H1 (cell line): ENCODE results near the gene ACBD6. TPM values are rescaled to one million over a fixed set of nuclear protein-coding genes. Genes with fewer than 3 reads are reported as not detected.

ENCODE experiments used
- CTCF ChIA-PET: fragments of 300-600 bp; sonication (Branson Sonifier 250); formaldehyde crosslinking; loops from one replicate; lab custom pipeline; 2021; ENCODE audit not compliant: partially characterized antibody; lab: Charles Lee
- POLR2A ChIA-PET: fragments of 300-600 bp; sonication (Branson Sonifier 250); formaldehyde crosslinking; loops from one replicate; lab custom pipeline; 2021; ENCODE audit warnings: inconsistent platforms; ENCODE audit not compliant: partially characterized antibody; lab: Charles Lee
- DNase-seq, 2 experiments: peaks; one replicate each; pipeline versions ENCODE4 v3.0.0 to v3.0.0-alpha.2; 2010 to 2022; ENCODE audit warnings: low spot score in 2 of 2, low read depth in 1 of 2, mixed read lengths in 1 of 2
- FAIRE-seq: peaks from 2 replicates; lab custom pipeline; 2011; peaks lifted over from hg19 to GRCh38; lab: Jason Lieb, UNC
- H2AFZ ChIP-seq: 2 replicates; pipeline ENCODE4 v1.8.1; 2012; ENCODE audit warnings: low read length, inconsistent platforms
- H2AK5ac ChIP-seq: 2 replicates; pipeline ENCODE4 v1.6.1; 2013; ENCODE audit warnings: low read depth, low read length
- H2BK120ac ChIP-seq: replicated peaks from 2 replicates; pipeline ENCODE3; 2013; ENCODE audit warnings: low read depth, low read length, inconsistent platforms
- H2BK12ac ChIP-seq: 2 replicates; pipeline ENCODE4 v1.6.1; 2013; ENCODE audit warnings: low read depth, low read length
- H2BK15ac ChIP-seq: 2 replicates; pipeline ENCODE4 v1.6.1; 2013; ENCODE audit warnings: low read length
- H2BK20ac ChIP-seq: 2 replicates; pipeline ENCODE4 v1.6.1; 2013; ENCODE audit warnings: low read length
- H2BK5ac ChIP-seq: 2 replicates; pipeline ENCODE4 v1.6.1; 2013; ENCODE audit warnings: low read depth, low read length
- H3K14ac ChIP-seq: 2 replicates; pipeline ENCODE4 v1.6.1; 2013; ENCODE audit warnings: inconsistent platforms; ENCODE audit not compliant: insufficient read length
- H3K18ac ChIP-seq: 2 replicates; pipeline ENCODE4 v1.6.1; 2013; ENCODE audit warnings: low read length; ENCODE audit errors: extremely low read depth
- H3K23ac ChIP-seq: 2 replicates; pipeline ENCODE4 v1.6.1; 2013; ENCODE audit warnings: inconsistent platforms; ENCODE audit not compliant: insufficient read length
- H3K23me2 ChIP-seq: 2 replicates; pipeline ENCODE4 v1.6.1; 2013; ENCODE audit warnings: low read depth, low read length
- H3K27ac ChIP-seq: 2 replicates; pipeline ENCODE4 v1.6.1; 2011; ENCODE audit warnings: low read depth, low read length, inconsistent platforms
- H3K27me3 ChIP-seq, 4 experiments: replicated peaks in 1 of 4; 1 replicate in 1 of 4; 2 replicates in 3 of 4; pipeline versions ENCODE4 v1.6.1 to v1.8.1; 2011 to 2013; ENCODE audit warnings: low read length in 3 of 4, mild to moderate bottlenecking in 3 of 4, inconsistent platforms in 2 of 4, mixed read lengths in 2 of 4, moderate library complexity in 1 of 4; ENCODE audit not compliant: control insufficient read depth in 3 of 4, insufficient read depth in 3 of 4; ENCODE audit errors: extremely low read depth in 1 of 4
- H3K36me3 ChIP-seq, 4 experiments: 2 replicates each; pipeline versions ENCODE4 v1.6.1 to v1.8.1; 2011 to 2013; ENCODE audit warnings: mild to moderate bottlenecking in 4 of 4, low read length in 3 of 4, moderate library complexity in 2 of 4, control low read depth in 1 of 4, inconsistent platforms in 1 of 4; ENCODE audit not compliant: insufficient read depth in 4 of 4, control insufficient read depth in 2 of 4
- H3K4ac ChIP-seq: replicated peaks from 2 replicates; pipeline ENCODE3; 2013; ENCODE audit warnings: low read length, low read depth, mixed read lengths, inconsistent platforms; ENCODE audit not compliant: insufficient read length
- H3K4me1 ChIP-seq, 4 experiments: replicated peaks in 1 of 4; 1 replicate in 1 of 4; 2 replicates in 3 of 4; pipeline versions ENCODE4 v1.6.1 to v1.8.1; 2011 to 2013; ENCODE audit warnings: low read length in 3 of 4, inconsistent platforms in 2 of 4, mixed read lengths in 1 of 4; ENCODE audit not compliant: insufficient read depth in 4 of 4, control insufficient read depth in 3 of 4
- H3K4me2 ChIP-seq, 2 experiments: 2 replicates each; pipeline versions ENCODE4 v1.6.1 to v1.8.1; 2011 to 2013; ENCODE audit warnings: low read depth in 2 of 2, low read length in 2 of 2, control low read depth in 1 of 2, inconsistent platforms in 1 of 2, mild to moderate bottlenecking in 1 of 2; ENCODE audit not compliant: insufficient read depth in 1 of 2
- H3K4me3 ChIP-seq, 4 experiments: fragments of 200-600, 300-600 bp in 1 of 4; sonication (generic), shearing (Covaris generic), sonication (Bioruptor Twin) in 1 of 4; 2 replicates each; pipeline versions ENCODE4 v1.5.1 to v1.8.1; 2011 to 2016; ENCODE audit warnings: low read length in 4 of 4, low read depth in 3 of 4, control low read depth in 2 of 4, inconsistent platforms in 2 of 4, mild to moderate bottlenecking in 2 of 4, mixed read lengths in 1 of 4, moderate library complexity in 1 of 4; ENCODE audit not compliant: insufficient read depth in 2 of 4; ENCODE audit errors: extremely low read depth in 1 of 4
- H3K56ac ChIP-seq: replicated peaks from 2 replicates; pipeline ENCODE3; 2013; ENCODE audit warnings: low read depth, mild to moderate bottlenecking, mixed read lengths, low read length, inconsistent platforms; ENCODE audit not compliant: insufficient read length
- H3K79me1 ChIP-seq: 2 replicates; pipeline ENCODE4 v1.6.1; 2013; ENCODE audit warnings: low read depth, low read length, control low read depth
- H3K79me2 ChIP-seq, 2 experiments: 2 replicates each; pipeline versions ENCODE4 v1.6.1 to v1.8.1; 2012 to 2013; ENCODE audit warnings: low read length in 2 of 2, mild to moderate bottlenecking in 2 of 2, inconsistent platforms in 1 of 2; ENCODE audit not compliant: insufficient read depth in 2 of 2, control insufficient read depth in 1 of 2
- H3K9ac ChIP-seq, 4 experiments: replicated peaks in 1 of 4; 1 replicate in 1 of 4; 2 replicates in 3 of 4; pipeline versions ENCODE4 v1.6.1 to v1.8.1; 2011 to 2013; ENCODE audit warnings: low read depth in 3 of 4, low read length in 3 of 4, control low read depth in 2 of 4, mild to moderate bottlenecking in 2 of 4, moderate library complexity in 2 of 4, inconsistent platforms in 1 of 4; ENCODE audit errors: extremely low read depth in 1 of 4
- H3K9me3 ChIP-seq, 2 experiments: 2 replicates each; pipeline versions ENCODE4 v1.6.1 to v1.8.1; 2012 to 2013; ENCODE audit warnings: mild to moderate bottlenecking in 2 of 2, moderate library complexity in 2 of 2, control low read depth in 1 of 2, inconsistent platforms in 1 of 2, low read depth in 1 of 2, low read length in 1 of 2, mixed read lengths in 1 of 2; ENCODE audit not compliant: insufficient read depth in 2 of 2
- H4K20me1 ChIP-seq, 2 experiments: replicated peaks in 1 of 2; 2 replicates each; pipeline versions ENCODE3 to v1.8.1; 2011 to 2013; ENCODE audit warnings: inconsistent platforms in 2 of 2, low read length in 2 of 2, mild to moderate bottlenecking in 1 of 2; ENCODE audit not compliant: insufficient read depth in 2 of 2, control insufficient read depth in 1 of 2
- H4K5ac ChIP-seq: 2 replicates; pipeline ENCODE4 v1.6.1; 2013; ENCODE audit warnings: low read length, low read depth, mixed read lengths, inconsistent platforms; ENCODE audit not compliant: insufficient read length
- H4K8ac ChIP-seq: 2 replicates; pipeline ENCODE4 v1.8.0; 2013; ENCODE audit warnings: mild to moderate bottlenecking, moderate library complexity, low read length, inconsistent platforms; ENCODE audit not compliant: insufficient read depth; ENCODE audit errors: extremely low read depth
- H4K91ac ChIP-seq: replicated peaks from 2 replicates; pipeline ENCODE3; 2013; ENCODE audit warnings: low read length, mixed read lengths, inconsistent platforms; ENCODE audit not compliant: insufficient read length
- BACH1 ChIP-seq: IDR thresholded peaks from 2 replicates; pipeline ENCODE4 v1.6.1; 2012; ENCODE audit warnings: low read length, improper control_type of control experiment
- CBX5 ChIP-seq: fragments of 300-800, 300-1000 bp; sonication (generic); IDR thresholded peaks from 2 replicates; pipeline ENCODE4 v1.7.1; 2016; ENCODE audit warnings: antibody characterized with exemption, low read length, low read depth
- CEBPB ChIP-seq: IDR thresholded peaks from 2 replicates; pipeline ENCODE4 v1.6.1; 2012; ENCODE audit warnings: low read depth, low read length
- CHD2 ChIP-seq: IDR thresholded peaks from 2 replicates; pipeline ENCODE4 v1.6.1; 2012; ENCODE audit warnings: low read length, improper control_type of control experiment
- CREB1 ChIP-seq: IDR thresholded peaks from 2 replicates; pipeline ENCODE4 v1.6.1; 2012; ENCODE audit warnings: inconsistent platforms
- CTBP2 ChIP-seq: IDR thresholded peaks from 2 replicates; pipeline ENCODE4 v1.7.0; 2011; ENCODE audit warnings: borderline replicate concordance, mild to moderate bottlenecking, moderate library complexity, mixed read lengths, low read length; ENCODE audit not compliant: insufficient read depth, insufficient read length
- EGR1 ChIP-seq: IDR thresholded peaks from 2 replicates; pipeline ENCODE4 v1.6.1; 2011; ENCODE audit warnings: low read depth, low read length, borderline replicate concordance
- EP300 ChIP-seq, 2 experiments: IDR thresholded peaks; 1 replicate in 1 of 2; 2 replicates in 1 of 2; pipeline ENCODE4 v1.6.1; 2011 to 2012; ENCODE audit warnings: low read depth in 2 of 2, low read length in 2 of 2, mild to moderate bottlenecking in 2 of 2, borderline replicate concordance in 1 of 2, inconsistent platforms in 1 of 2, moderate library complexity in 1 of 2
- FOSL1 ChIP-seq: IDR thresholded peaks from 2 replicates; pipeline ENCODE4 v1.6.1; 2011; ENCODE audit warnings: mild to moderate bottlenecking, low read depth, low read length, moderate library complexity; ENCODE audit not compliant: insufficient read depth
- GABPA ChIP-seq: IDR thresholded peaks from 2 replicates; pipeline ENCODE4 v1.6.1; 2011; ENCODE audit warnings: mild to moderate bottlenecking, low read length, moderate library complexity, borderline replicate concordance; ENCODE audit not compliant: insufficient read depth
- KDM1A ChIP-seq: fragments of 200-600, 300-600 bp; sonication (generic); IDR thresholded peaks from 2 replicates; pipeline ENCODE4 v1.7.1; 2016; ENCODE audit warnings: mild to moderate bottlenecking, low read length, borderline replicate concordance
- POLR2A ChIP-seq, 2 experiments: IDR thresholded peaks; 1 replicate in 1 of 2; 2 replicates in 1 of 2; pipeline ENCODE4 v1.6.1; 2011; ENCODE audit warnings: low read depth in 2 of 2, low read length in 2 of 2, mild to moderate bottlenecking in 2 of 2; ENCODE audit errors: control extremely low read depth in 1 of 2
- POLR2AphosphoS5 ChIP-seq: IDR thresholded peaks from 2 replicates; pipeline ENCODE4 v1.6.1; 2011; ENCODE audit warnings: low read depth, low read length
- RXRA ChIP-seq: IDR thresholded peaks from 2 replicates; pipeline ENCODE4 v1.6.1; 2011; ENCODE audit warnings: low read depth, mild to moderate bottlenecking, low read length, moderate library complexity; ENCODE audit not compliant: insufficient read depth
- SP1 ChIP-seq: IDR thresholded peaks from 2 replicates; pipeline ENCODE4 v1.6.1; 2011; ENCODE audit warnings: low read depth, low read length
- TAF1 ChIP-seq: IDR thresholded peaks from 2 replicates; pipeline ENCODE4 v1.6.1; 2011; ENCODE audit warnings: mild to moderate bottlenecking, low read depth, low read length
- WGBS, 2 experiments: shearing (Covaris generic) in 1 of 2; methylation state at CpG; one replicate each; pipeline versions ENCODE4 v1.1.6 to v1.1.7; 2013 to 2015; ENCODE audit warnings: low lambda C conversion rate in 2 of 2, mixed read lengths in 2 of 2, inconsistent platforms in 1 of 2, low coverage in 1 of 2, missing lambda C conversion rate in 1 of 2; ENCODE audit not compliant: insufficient replicate concordance in 2 of 2, insufficient coverage in 1 of 2, insufficient read length in 1 of 2; ENCODE audit errors: extremely low coverage in 1 of 2, missing lambda C conversion rate in 1 of 2; 5-methylcytosine and 5-hydroxymethylcytosine counted together
- polyA plus RNA-seq, 7 experiments: library from polyadenylated mRNA; depleted of rRNA in 3 of 7; stranded (reverse) in 5 of 7; unstranded in 2 of 7; fragments of >200 nt in 5 of 7; fragments of 200-250 nt in 2 of 7; gene quantifications; 1 replicate in 5 of 7; 2 replicates in 1 of 7; 4 replicates in 1 of 7; pipeline versions ENCODE4 v1.2.1 to v1.2.3, GENCODE V29; 2011 to 2013; ENCODE audit warnings: missing spikeins in 2 of 7, mixed read lengths in 2 of 7
- total RNA-seq: library from RNA; stranded (reverse); fragmentation: NEBNext Ultra II Directional; extraction: Animal tissue kit (Norgen Biotek cat#: 25700); gene quantifications from 2 replicates; pipeline ENCODE4 v1.2.1, GENCODE V29; 2021

Gene ACBD6
- total and polyA plus RNA-seq, 2 of the 8 experiments (the other 6 are each of a cell fraction or from before 2014, with no cell fraction given), result 52.0 to 67.7 TPM

DNA sequence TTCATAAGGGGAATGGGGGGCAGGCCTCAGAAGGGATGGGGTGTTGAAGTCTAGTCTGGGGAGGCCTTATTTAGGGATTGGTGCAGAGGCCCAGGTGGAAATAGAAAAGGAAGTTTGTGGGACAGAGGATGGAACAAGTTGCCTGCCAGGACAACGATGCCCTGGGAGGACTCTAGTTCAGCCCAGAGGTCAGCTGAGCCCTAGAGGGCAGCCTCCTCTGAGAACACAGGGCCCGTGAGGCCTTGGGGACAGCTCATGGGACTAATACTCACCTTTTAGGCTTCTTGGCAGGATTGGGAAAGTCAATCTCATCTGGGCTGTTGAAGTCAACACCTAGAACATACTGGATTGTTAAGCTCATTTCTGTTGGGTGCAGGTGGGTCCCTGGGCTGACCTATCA lies 229.3 kb downstream of the ACBD6 start:
- H3K14ac ChIP-seq, result no peak overlapping the region
- H2BK5ac ChIP-seq, result no peak overlapping the region
- no peak overlapping the region for H3K18ac ChIP-seq
- no peak overlapping the region for H4K5ac ChIP-seq
- H3K23ac ChIP-seq, result no peak overlapping the region
- no peak overlapping the region for H4K8ac ChIP-seq
- no peak overlapping the region for H2AK5ac ChIP-seq
- H4K91ac ChIP-seq, result no peak overlapping the region
- H3K56ac ChIP-seq, result no peak overlapping the region
- H3K4me3 ChIP-seq, result no peak overlapping the region
- no peaks in the 10 kb centered on the region for H3K79me2 ChIP-seq
- FAIRE-seq, result no peak
- H3K4ac ChIP-seq, result no peak overlapping the region
- ChIA-PET CTCF (interaction anchor here (0.5 to 11.1 kb wide), 10 partner anchors 10 to 142 kb away, joined by 3 to 244 read pairs (median 4); no protein-coding TSS in a partner anchor), POLR2A (interaction anchor here (1.1 to 2.8 kb wide), 3 partner anchors 9 to 73 kb away, joined by 3 to 14 read pairs (median 4); no protein-coding TSS in a partner anchor)
- no peak overlapping the region for H2AFZ ChIP-seq
- no peaks in the 10 kb centered on the region for H4K20me1 ChIP-seq
- H3K4me2 ChIP-seq, result no peak overlapping the region
- no peaks in the 10 kb centered on the region for H3K23me2 ChIP-seq
- WGBS, 2 experiments, result 97% methylated on average over 2 of the region's 2 CpGs; no CpG with 5 or more reads in 1 of the 2 experiments
- no peak for DNase-seq
- H2BK15ac ChIP-seq, result no peak overlapping the region
- TF ChIP-seq POLR2AphosphoS5, result no peak
- no peak for TF ChIP-seq CREB1
- TF ChIP-seq EP300 (IDR thresholded peaks at IDR 0.05; ENCODE audit: borderline replicate concordance in 1 of 2, low read depth in 2 of 2, low read length in 2 of 2), result no peak
- no peak for TF ChIP-seq TAF1
- TF ChIP-seq RXRA, result no peak
- TF ChIP-seq CEBPB, result no peak
- TF ChIP-seq EGR1, result no peak
- no peak for TF ChIP-seq KDM1A
- TF ChIP-seq SP1, result no peak
- TF ChIP-seq BACH1, result no peak
- TF ChIP-seq CBX5, result no peak
- no peak for TF ChIP-seq CTBP2
- no peak for TF ChIP-seq GABPA
- no peak for TF ChIP-seq FOSL1
- no peak for TF ChIP-seq CHD2
- no peak for TF ChIP-seq POLR2A (IDR thresholded peaks at IDR 0.05; ENCODE audit: control extremely low read depth in 1 of 2, low read depth in 2 of 2, low read length in 2 of 2)
- no peaks in the 10 kb centered on the region for H3K79me1 ChIP-seq
- peaks cover 4 to 10% of the 10 kb centered on the region in 2 experiments; a peak in 3 of 4 replicates for H3K9me3 ChIP-seq
- no peak overlapping the region for H2BK12ac ChIP-seq
- H3K27ac ChIP-seq, result no peak overlapping the region
- no peak overlapping the region for H2BK20ac ChIP-seq
- no peak overlapping the region for H3K9ac ChIP-seq
- H3K27me3 ChIP-seq, result no peaks in the 10 kb centered on the region
- no peak overlapping the region for H2BK120ac ChIP-seq
- H3K36me3 ChIP-seq, result peaks cover 0 to 15% (median 3%) of the 10 kb centered on the region in 4 experiments; a peak in 4 of 8 replicates
- H3K4me1 ChIP-seq, result peaks cover 18 to 42% (median 27%) of the 10 kb centered on the region in 4 experiments
